GM12875 (cell line): ENCODE measurements around the gene COPB1.

Experiments
- H3K4me3 ChIP-seq: one replicate; pipeline ENCODE4 v1.5.1; 2011; ENCODE audit warnings: low read depth, low read length, control low read depth
- CTCF ChIP-seq: IDR thresholded peaks from 2 replicates; pipeline ENCODE4 v1.5.1; 2011; ENCODE audit warnings: low read depth, mild to moderate bottlenecking, control low read depth, inconsistent platforms, low read length, moderate library complexity, borderline replicate concordance; ENCODE audit not compliant: insufficient read depth

COPB1 gene

DNA sequence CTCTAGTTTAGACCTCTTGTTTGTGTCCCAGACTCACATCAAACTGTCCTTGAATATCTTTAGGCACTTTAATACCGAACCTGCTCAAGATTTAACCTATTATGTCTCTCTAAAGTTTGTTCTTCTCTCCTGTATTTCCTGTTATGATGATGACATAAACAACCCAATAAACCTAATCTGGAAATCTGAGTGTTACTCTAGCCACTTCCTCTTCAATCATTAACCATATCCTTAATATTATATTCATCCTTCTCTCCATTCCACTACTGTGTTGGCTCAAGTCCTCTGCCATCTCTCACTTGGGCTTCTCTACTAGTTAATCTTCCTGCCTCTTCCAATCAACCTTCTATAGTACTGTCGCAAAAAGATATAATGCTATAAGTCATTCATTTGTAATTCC lies 36.0 kb downstream of the COPB1 start:
- no peak for TF ChIP-seq CTCF

GRCh38 chr11:14460147-14460546 lies 39.5 kb downstream of the COPB1 start:
- no peak for TF ChIP-seq CTCF
- no peak overlapping the region for H3K4me3 ChIP-seq

More for the DNA sequence above, 36.0 kb downstream of the COPB1 start:
- no peak overlapping the region for H3K4me3 ChIP-seq

GRCh38 chr11:14458377-14458776 lies 41.2 kb downstream of the COPB1 start:
- no peak for TF ChIP-seq CTCF
- no peak overlapping the region for H3K4me3 ChIP-seq

GRCh38 chr11:14455648-14456430 lies 43.8 kb downstream of the COPB1 start:
- no peak for TF ChIP-seq CTCF
- no peak overlapping the region for H3K4me3 ChIP-seq

DNA sequence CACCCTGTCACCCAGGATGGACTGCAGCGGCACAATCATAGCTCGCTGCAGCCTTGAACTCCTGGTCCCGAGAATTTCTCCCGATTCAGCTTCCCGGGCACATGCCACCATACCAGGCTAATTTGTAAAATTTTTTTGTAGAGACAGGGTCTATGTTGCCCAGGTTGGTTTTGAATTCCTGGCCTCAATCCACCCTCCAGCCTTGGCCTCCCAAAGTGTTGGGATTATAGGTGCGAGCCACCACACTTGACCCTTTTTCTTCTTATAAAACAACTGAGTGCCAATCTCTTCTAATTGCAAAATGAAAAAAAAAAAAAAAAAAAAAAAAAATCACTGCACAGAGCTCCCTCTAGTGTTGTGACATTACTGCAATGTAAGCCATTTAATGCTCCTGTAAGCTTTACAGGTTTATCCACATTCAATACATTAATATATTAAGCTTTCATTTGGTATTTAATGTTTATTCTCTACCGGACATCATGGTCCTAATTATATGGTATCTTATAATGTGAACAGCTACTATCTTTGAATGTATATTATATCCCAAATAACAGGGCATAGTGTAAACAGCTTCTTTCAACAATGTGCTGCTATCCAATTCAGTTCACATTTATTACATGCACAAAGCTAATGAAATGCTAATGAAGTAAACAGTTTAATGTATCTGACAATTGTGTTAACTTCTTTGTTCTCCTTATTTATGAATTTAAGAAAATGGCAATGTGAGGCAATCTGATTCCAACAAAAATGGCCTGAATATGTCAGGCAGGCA lies 44.6 kb downstream of the COPB1 start:
- TF ChIP-seq CTCF: peak; percentile 41; the same call in 1 of the 2 replicates
- H3K4me3 ChIP-seq: no peak overlapping the region

GRCh38 chr11:14451825-14452224 lies 47.8 kb downstream of the COPB1 start:
- no peak for TF ChIP-seq CTCF
- H3K4me3 ChIP-seq: no peak overlapping the region
